Left colon (tissue), 2 donors: ENCODE measurements around the gene TRMT61A. TPM values are rescaled to one million over a fixed set of nuclear protein-coding genes. Genes with fewer than 3 reads are reported as not detected.
A peak's percentile ranks its signal among the peaks of the same experiment; 100 is the strongest.

Experiments
- ATAC-seq: fragments of 200-7000 bp; cut with Tn5 transposase; one replicate; pipeline ENCODE4 v1.9.1; 2020; ENCODE audit warnings: mild to moderate bottlenecking, moderate library complexity
- DNase-seq, 2 donors: peaks; one replicate each; pipeline ENCODE4 v3.0.0-alpha.2; 2020
- intact Hi-C, 2 donors: fragments of 100-400 bp; cut with DNase I in 1 of 2; cut with micrococcal nuclease in 1 of 2; formaldehyde crosslinking; loops; one replicate each; pipeline versions ENCODE4 v1.11.2 to v1.14.0; 2022; cut with DNase I, micrococcal nuclease
- long read RNA-seq: library from polyadenylated mRNA; unstranded; transcript quantifications from one replicate; pipeline ENCODE4 v2.0.0, GENCODE V29; 2021
- total RNA-seq, 2 donors: library from RNA; stranded (reverse); fragmentation: NEBNext Ultra II Directional; extraction: Animal tissue kit (Norgen Biotek cat#: 25700); gene quantifications; one replicate each; pipeline ENCODE4 v1.2.1, GENCODE V29; 2021
- donor health status: DM: no; HTN: no; CAD: no.
- donor health status: DM: yes; HTN: yes; CAD: no.

Gene TRMT61A
- total RNA-seq: 10 to 100 TPM; 10.1 to 10.6 TPM
- long read RNA-seq, transcript TRMT61A-202 (4 exons, 3,229 nt): major isoform, 12 of 55 reads
- long read RNA-seq, partial matches to known transcripts: 35 of 55 reads
- long read RNA-seq, other reads (novel, unspliced or antisense): 8 of 55 reads

- DNase-seq (peak; percentile 88 to 94), ATAC-seq (peak; percentile 79)
- intact Hi-C loops: no loop called here
Observed at GRCh38 chr14:103528587-103529382, at the start of gene TRMT61A. Gene TRMT61A, plus strand, starts transcription at chr14:103529196. Its CDS starts 783 bp downstream, at chr14:103529979.

- intact Hi-C loops: no loop called here
- no peak for ATAC-seq
- no peak for DNase-seq
Observed at GRCh38 chr14:103480595-103480994, 48.4 kb upstream of the TRMT61A start.

- DNase-seq (no peak), ATAC-seq (no peak)
- intact Hi-C loops: no loop called here
Observed at GRCh38 chr14:103483600-103483999, 45.4 kb upstream of the TRMT61A start.

GRCh38 chr14:103485504-103485903 is 43.5 kb upstream of the TRMT61A start:
- intact Hi-C loops: no loop called here
- DNase-seq (no peak), ATAC-seq (no peak)

GRCh38 chr14:103488071-103488470 is 40.9 kb upstream of the TRMT61A start:
- intact Hi-C loops: no loop called here
- ATAC-seq (no peak), DNase-seq (no peak)

GRCh38 chr14:103488960-103489359 is 40.0 kb upstream of the TRMT61A start:
- intact Hi-C loops: no loop called here
- ATAC-seq: no peak
- no peak for DNase-seq

- intact Hi-C loops: no loop called here
- ATAC-seq: no peak
- DNase-seq: no peak
Observed at GRCh38 chr14:103489621-103490020, 39.4 kb upstream of the TRMT61A start.

GRCh38 chr14:103491691-103492090 is 37.3 kb upstream of the TRMT61A start:
- intact Hi-C loops: no loop called here
- no peak for DNase-seq
- no peak for ATAC-seq

GRCh38 chr14:103492156-103492925 is 36.7 kb upstream of the TRMT61A start:
- DNase-seq (no peak), ATAC-seq (no peak)
- intact Hi-C loops: no loop called here

- ATAC-seq: no peak
- intact Hi-C loops: no loop called here
- DNase-seq: no peak
Observed at GRCh38 chr14:103495854-103496253, 33.1 kb upstream of the TRMT61A start.

GRCh38 chr14:103496776-103497175 is 32.2 kb upstream of the TRMT61A start:
- DNase-seq (no peak), ATAC-seq (no peak)
- intact Hi-C loops: no loop called here

GRCh38 chr14:103499709-103500108 is 29.3 kb upstream of the TRMT61A start:
- DNase-seq (no peak), ATAC-seq (peak; percentile 34)
- intact Hi-C loops: loop anchor here in 1 of 2 donors (5.0 kb wide), 1 partner anchor 48 kb away; no protein-coding TSS in a partner anchor

- peak; percentile 96 for ATAC-seq
- peak; percentile 82 to 97 for DNase-seq
- intact Hi-C loops: loop anchor here in 1 of 2 donors (5.0 kb wide), 1 partner anchor 47 kb away; no protein-coding TSS in a partner anchor
Observed at GRCh38 chr14:103500148-103500990, 28.6 kb upstream of the TRMT61A start.

- ATAC-seq (no peak), DNase-seq (no peak)
- intact Hi-C loops: loop anchor here in 1 of 2 donors (5.0 kb wide), 1 partner anchor 46 kb away; no protein-coding TSS in a partner anchor
Observed at GRCh38 chr14:103501041-103501870, 27.7 kb upstream of the TRMT61A start.

GRCh38 chr14:103501921-103502669 is 26.9 kb upstream of the TRMT61A start:
- DNase-seq (no peak), ATAC-seq (no peak)
- intact Hi-C loops: loop anchor here in 1 of 2 donors (5.0 kb wide), 1 partner anchor 45 kb away; no protein-coding TSS in a partner anchor

GRCh38 chr14:103502877-103503276 is 26.1 kb upstream of the TRMT61A start:
- no peak for DNase-seq
- intact Hi-C loops: loop anchor here in 1 of 2 donors (5.0 kb wide), 1 partner anchor 44 kb away; no protein-coding TSS in a partner anchor

GRCh38 chr14:103503296-103503695 is 25.7 kb upstream of the TRMT61A start:
- intact Hi-C loops: loop anchor here in 1 of 2 donors (5.0 kb wide), 1 partner anchor 44 kb away; no protein-coding TSS in a partner anchor

More at GRCh38 chr14:103502877-103503276, 26.1 kb upstream of the TRMT61A start:
- no peak for ATAC-seq

More at GRCh38 chr14:103503296-103503695, 25.7 kb upstream of the TRMT61A start:
- ATAC-seq: no peak
- no peak for DNase-seq
